Measurements from ENCODE around the gene GOPC.

- no peak for TF ChIP-seq SMC3 (IDR thresholded peaks at IDR 0.05; ENCODE audit: low read depth, low read length)
- TF ChIP-seq CTCF (conservative IDR thresholded peaks at IDR 0.05; ENCODE audit: low read depth, low read length), result no peak
- TF ChIP-seq POLR2A (IDR thresholded peaks at IDR 0.05; ENCODE audit: low read depth, low read length), result no peak
- no peak for TF ChIP-seq MAFK (IDR thresholded peaks at IDR 0.05; ENCODE audit: low read depth, low read length)
- no peak for TF ChIP-seq RFX5 (IDR thresholded peaks at IDR 0.05; ENCODE audit: low read depth, low read length)
- TF ChIP-seq MXI1 (IDR thresholded peaks at IDR 0.05; ENCODE audit: borderline replicate concordance, low read depth, low read length), result no peak
- TF ChIP-seq CHD1 (IDR thresholded peaks at IDR 0.05; ENCODE audit: low read depth, low read length), result no peak
- TF ChIP-seq CEBPB (IDR thresholded peaks at IDR 0.05; ENCODE audit: low read depth, low read length), result no peak
- no peak for TF ChIP-seq BHLHE40 (IDR thresholded peaks at IDR 0.05; ENCODE audit: low read depth, low read length)
- TF ChIP-seq RCOR1 (IDR thresholded peaks at IDR 0.05; ENCODE audit: insufficient replicate concordance, low read length), result no peak
- TF ChIP-seq ELK1 (IDR thresholded peaks at IDR 0.05; ENCODE audit: borderline replicate concordance, low read depth, low read length), result no peak
These were observed 16.9 kb upstream of the GOPC start for GRCh38 chr6:117619178-117619577.
